ENCODE data around the gene CORO6.

CORO6 gene

GRCh38 chr17:29590411-29591145 lies 32.1 kb downstream of the CORO6 start:
- no peak for DNase-seq

DNA sequence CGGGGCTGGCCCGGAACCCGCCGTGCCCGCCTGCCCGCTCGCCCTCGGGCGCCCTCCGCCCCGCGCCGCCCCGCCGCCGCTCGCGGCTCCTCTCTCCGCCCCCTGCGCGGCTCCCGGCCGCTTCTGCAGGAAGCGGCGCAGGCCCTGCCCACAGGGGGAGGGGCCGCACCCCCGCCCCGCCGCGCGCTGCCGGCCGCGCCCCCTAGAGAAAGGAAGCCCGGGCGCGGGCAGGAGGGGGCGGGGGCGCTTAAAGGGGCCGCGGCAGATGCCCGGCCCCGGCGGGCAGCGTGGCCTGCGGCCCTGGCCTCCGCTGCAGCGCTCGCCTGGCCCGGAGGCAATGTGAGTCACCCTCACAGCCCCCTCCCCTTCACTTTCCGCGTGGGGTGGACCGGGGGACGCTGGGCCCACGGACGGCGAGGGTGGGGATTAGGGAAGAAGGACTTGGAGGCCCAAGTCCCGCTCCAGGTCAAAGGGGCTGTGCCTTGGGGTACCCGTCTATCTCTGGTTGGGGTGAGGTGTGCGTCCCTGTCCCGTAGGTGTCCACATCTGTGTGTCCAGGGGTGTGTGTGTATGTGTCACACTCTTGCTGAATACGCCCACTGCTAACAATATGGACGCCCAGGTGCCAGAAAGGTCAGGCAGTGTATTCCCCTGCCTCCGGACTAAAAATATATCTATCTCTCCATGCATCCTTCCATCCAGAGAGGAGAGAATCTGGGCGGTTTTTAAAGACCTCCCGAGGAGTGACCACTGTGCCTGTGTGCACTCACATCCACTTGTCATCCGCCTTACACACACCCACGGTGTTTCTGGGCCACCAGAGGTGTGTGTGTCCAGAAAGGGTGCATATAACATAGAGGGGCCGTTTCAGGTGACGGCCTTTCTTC lies 32.9 kb downstream of the CORO6 start, which contains the start of gene GIT1:
Gene GIT1, minus strand, starts transcription at position 125 of the 887 bp plus-strand sequence. CDS start 270 bp downstream, outside the sequence.
- peak; percentile 84 for DNase-seq

GRCh38 chr17:29588562-29589411 lies 33.9 kb downstream of the CORO6 start:
- peak; percentile 47 for DNase-seq

DNA sequence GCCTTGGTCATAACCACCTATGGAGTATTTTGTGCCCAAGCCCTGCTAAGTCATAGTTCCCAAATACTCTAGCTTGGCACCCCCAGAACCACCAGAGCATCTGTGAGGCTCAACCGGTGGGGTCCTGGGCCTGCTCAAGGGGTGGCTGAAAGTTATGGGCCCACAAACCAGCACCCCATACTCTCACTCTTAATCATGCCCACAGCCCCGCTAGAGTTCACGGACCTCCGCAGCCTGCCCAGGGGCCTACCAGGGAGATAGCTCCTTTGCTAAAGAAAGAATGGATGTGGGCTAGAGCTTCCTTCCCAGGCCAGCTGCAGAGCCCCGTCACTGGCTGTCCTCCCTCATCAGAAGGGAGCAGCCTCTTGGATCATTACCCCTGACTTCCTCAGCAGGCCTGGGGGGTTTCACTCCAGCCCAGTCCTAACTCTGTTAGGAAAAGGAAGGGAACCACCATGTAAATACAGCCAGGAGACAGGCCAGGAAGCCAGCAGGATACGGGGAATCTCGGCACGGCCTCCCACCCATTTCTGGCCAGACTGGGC lies 34.6 kb downstream of the CORO6 start:
- DNase-seq = no peak

GRCh38 chr17:29587591-29587990 lies 35.1 kb downstream of the CORO6 start:
- no peak for DNase-seq

- DNase-seq = no peak
These were observed 35.8 kb downstream of the CORO6 start for GRCh38 chr17:29586676-29587469.

DNA sequence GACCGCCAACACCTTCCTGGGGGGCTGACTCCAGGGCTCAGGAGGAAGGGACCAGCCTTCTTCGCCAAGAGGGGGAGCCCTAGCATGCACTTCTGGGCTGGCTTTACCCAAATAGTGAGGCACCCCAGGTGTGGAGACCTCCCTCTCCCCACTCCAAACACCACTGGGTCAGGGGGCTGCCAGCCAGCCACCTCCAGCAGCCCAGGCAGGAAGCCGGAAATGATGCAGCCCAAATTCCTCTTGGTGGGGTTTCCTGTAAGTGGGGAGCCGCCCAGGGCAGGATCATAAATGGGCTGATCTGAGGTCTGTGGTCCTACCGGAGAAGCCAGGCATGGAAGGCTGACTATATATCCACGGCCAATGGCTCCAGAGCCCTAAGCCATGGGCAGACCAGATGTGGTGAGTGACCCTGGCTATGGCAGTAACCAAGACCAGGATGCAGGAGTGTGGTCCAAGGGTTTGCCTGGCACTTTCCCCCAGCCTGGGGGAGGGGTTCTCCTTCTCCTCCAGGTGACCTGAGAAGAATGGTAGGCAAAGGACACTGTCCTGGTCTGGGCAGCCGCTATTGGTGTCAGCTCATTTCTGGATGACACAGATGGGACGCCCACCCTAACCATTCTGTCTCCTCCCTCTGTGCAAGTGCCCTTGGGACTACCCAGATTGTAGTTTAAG lies 37.5 kb downstream of the CORO6 start:
- DNase-seq = peak; percentile 39

DNA sequence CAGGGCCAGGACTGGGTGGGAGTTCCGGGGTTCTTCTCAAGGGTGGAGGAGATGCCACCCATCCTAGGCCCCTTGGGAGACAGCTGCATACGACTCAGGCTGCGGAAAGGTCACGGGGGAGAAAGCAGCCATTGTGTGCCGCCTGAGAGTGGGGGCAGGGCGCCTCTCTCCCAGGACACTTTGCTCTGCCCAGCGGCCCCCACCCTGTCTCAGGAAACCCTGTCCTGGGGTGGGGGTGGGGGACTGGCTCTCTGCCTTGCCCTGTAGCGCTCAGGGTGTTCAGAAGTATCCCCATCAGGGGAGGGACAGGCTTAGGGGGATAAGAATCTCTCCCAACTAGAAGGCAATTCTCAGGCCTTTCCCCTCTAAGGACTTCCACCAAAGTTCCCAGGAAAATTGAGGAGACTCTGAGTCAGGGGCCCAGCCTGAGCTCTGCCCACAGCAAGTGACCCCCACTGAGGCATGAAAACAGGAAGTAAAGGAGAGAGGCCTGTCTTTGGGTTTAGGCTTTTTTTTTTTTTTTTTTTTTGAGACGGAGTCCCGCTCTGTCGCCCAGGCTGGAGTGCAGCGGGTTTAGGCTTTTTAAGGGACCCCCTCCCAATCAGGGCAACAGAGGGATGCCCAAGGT lies 38.1 kb downstream of the CORO6 start:
- no peak for DNase-seq

DNA sequence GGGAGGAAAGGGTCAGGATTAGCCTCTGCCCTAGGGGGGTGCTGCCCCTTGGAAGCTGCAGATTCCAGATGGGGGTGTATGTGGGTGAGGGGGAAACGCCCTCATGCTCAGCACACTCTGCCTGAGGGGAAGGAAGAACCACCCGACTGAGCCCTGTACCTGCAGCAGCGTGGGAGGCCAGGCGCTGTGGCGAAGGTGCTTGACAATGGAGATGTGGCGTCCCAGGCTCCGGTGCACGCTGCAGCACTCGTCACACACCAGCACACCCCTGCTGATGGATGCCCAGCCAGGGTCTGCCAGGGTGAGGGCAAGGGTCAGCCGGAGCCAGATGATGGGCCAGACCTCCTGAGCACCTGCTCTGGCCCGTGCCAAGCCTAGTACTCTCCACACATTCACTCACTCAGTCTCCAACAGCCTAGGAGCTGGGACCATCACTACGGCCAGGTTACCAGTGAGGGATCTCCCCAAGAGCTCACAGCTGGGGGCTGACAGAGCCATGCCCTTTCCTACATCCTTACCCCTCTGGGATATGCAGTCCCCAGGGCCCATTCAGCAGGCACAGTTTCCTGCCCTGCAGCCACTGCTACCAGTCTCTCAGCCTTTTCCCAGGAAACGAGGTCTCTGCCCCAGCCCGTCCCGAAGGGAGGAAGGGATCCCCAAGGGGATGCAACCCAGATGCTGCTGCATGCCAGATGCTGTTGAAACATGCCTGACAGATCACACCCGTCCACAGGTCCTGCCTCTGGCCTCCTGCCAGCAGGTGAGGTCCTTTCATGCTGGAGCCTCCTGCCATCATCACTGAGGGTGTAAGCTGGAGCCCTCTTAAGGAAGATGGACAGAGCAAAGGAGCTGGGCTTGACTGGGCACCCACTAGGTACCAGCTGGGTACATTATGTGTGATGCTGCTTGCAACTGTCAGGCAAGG lies 39.1 kb downstream of the CORO6 start:
- no peak for DNase-seq

DNA sequence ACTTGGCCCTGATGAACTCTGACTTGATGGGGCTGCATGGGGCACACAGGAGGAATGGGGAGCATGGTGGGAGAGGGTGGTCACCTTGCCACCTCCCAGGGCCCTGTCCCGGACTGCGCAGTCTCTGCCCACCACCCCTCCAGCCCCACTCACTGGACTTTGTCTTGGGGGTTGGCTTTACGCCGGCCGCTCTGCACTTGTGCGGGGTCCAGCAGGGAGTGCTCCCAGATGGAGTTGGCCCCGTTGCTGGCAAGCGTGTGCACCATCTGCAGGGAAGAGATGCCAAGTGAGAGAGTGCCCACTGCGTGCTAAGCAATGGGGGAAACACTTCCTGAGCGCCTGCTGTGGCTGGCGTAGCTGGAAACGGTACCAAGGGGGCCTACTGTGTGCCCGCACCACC lies 39.9 kb downstream of the CORO6 start:
- DNase-seq = no peak

DNA sequence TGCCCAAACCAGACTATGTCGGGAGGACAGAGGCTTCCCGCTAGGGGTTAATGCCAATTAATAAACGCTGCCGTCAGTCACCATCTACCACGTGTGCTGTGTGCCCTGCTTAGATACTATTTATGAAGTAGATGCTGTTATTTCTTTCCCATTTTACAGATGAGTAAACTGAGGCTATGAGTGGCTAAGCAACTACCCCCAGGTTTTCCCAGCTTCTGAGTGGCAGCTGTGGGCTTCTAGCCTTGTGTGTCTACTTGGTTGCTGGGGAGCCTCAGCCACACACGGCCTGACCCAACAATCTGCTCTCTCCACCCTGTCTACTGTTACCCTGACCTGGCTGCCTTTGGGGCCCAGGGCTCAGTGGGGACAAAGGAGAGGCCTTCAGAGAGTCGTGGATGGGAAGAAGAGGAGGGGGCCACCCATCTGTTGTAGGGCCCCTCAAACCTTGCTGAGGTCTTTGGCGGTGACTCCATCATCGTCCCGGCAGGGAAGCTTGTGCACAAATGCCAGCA lies 40.4 kb downstream of the CORO6 start:
- no peak for DNase-seq

DNA sequence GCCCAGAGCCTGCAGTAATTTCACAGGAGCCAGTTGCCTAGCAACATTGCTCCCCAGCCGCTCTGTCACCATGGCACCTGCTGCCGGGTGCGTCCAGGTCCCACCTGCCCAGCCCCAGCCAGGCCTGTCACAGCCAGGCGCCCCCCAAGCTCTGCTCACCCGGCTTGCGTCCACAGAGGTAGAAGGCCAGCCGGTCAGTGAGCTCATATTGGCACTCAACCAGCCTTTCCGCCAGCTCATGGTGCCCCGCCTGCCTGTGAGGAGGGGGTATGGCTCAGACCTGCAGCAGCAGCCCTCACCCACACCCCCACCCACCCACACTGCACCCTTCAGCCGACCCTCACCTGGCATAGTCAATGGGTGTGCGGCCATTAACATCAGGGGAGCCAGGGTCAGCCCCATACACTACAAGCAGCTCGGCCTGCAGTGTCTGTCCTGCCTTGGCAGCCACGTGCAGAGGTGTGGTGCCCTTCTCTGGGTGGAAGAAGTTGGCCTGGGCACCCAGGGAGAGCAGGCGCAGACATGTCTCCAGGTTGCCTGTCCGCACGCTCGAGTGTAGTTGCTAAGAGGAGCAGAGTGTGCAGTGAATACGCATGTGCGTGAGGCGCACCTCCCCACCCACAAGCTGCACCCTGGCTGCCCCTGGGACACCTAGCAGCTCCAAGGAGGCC lies 41.0 kb downstream of the CORO6 start:
- no peak for DNase-seq

- DNase-seq = peak; percentile 89
These were observed 42.6 kb downstream of the CORO6 start for GRCh38 chr17:29579866-29580771.

GRCh38 chr17:29578626-29579485 lies 43.9 kb downstream of the CORO6 start:
- DNase-seq = no peak

GRCh38 chr17:29577385-29578211 lies 45.1 kb downstream of the CORO6 start:
- no peak for DNase-seq

GRCh38 chr17:29577001-29577370 lies 45.7 kb downstream of the CORO6 start:
- no peak for DNase-seq

Data from CD4-positive, alpha-beta T cell treated with Interferon gamma for 1 hour (primary cell).